ENCODE measurements around the gene MAP7D2.
A peak's percentile ranks its signal among the peaks of the same experiment; 100 is the strongest.
"Not testable (repeated sequence)": the region's sequence is repeated elsewhere in the genome, so short reads cannot be mapped to it uniquely, and the experiment has no call there.

MAP7D2 gene

DNA sequence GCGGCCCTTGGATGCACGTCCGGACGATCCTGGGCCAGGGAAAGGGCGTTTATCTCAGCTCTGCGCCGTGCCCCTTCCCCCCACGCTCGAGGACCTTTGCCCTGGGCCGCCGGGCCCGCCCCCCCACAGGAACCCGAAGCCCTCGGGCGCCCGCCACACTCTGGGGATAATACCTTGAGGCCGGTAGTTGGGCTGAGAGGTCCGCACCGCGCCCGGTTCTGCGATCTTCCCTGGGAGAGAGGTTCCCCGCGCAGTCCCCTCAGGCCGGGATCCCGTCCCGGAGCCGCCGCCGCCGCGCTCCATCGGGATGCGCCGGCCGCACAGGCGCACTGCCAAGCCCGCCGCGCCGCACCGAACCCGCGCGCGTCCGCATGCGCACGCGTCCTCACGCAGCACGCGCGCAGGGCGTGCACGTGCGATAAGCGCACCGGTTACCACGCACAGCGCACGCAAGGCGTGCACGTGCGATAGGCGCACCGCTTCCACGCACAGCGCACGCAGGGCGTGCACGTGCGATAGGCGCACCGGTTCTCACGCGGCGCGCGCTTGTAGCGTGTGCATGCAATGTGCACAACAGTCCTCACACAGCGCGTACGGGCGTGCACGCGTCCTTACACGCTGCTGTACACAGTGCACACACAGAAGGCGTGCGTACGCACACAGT, at the start of gene MAP7D2:
MAP7D2 (minus strand) TSS at position 331 of the 664 bp plus-strand sequence; CDS start at position 303, 28 bp downstream.
- DNase-seq, result no peak

DNA sequence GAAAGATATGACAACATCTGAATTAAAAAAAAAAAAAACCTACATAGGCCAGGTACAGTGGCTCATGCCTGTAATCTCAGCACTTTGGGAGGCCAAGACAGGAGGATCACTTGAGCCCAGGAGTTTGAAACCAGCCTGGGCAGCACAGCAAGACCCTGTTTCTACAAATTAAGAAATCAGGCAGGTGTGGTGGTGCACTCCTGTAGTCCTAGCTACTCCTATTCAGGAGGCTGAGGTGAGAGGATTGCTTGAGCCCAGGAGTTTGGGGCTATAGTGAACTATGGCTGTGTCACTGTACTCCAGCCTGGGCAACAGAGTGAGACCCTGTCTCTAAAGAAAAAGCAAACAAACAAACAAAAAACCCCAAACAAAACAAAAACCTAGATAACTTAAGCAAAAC, 45.8 kb upstream of the MAP7D2 start:
- DNase-seq, result not testable (repeated sequence)

DNA sequence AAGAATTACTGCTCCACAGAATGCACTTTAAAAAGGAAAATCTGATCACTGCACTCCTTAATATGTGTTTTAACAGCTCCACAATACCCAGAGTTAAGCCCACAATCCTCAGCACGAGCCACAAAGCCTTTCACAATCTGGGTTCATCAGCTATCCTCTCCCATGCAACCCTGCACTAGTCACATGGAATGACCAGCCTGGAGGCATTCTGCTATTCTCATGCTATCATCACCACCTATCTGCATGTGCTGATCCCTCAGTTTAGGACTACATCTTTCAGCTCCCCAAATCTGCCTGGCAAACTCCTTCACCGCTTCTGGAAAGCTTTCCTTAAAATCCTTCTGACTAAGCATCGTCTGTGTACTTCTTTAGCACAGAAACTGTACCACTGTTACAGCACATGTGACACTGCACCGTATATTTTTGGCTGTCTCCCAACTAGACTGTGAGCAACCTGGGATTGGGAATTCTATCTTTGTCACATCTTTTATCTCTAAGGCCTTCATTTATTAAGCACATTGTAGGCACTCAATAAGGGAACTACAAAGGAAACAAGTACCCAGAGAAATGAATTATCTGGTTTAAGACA, 43.2 kb upstream of the MAP7D2 start:
- no peak for DNase-seq

DNA sequence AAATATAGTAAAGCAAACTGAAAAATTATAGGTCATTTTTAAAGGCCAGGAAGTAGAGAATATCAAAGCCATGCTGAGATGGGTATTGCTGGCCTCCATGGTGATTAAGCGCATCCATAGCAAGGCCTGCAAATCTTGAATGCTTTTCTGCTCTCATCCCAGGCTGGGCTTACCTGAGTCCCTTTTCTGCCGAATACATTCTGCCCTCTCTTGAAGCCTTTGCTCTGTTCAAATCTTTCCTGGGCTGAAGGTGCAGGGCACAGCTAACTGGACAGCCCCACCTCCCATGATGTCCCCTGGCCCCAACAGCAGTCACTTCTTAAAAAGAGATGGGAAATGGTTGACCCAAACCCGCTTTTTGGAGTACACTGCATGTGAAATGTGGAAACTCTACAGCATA, 35.0 kb upstream of the MAP7D2 start:
- DNase-seq, result no peak

DNA sequence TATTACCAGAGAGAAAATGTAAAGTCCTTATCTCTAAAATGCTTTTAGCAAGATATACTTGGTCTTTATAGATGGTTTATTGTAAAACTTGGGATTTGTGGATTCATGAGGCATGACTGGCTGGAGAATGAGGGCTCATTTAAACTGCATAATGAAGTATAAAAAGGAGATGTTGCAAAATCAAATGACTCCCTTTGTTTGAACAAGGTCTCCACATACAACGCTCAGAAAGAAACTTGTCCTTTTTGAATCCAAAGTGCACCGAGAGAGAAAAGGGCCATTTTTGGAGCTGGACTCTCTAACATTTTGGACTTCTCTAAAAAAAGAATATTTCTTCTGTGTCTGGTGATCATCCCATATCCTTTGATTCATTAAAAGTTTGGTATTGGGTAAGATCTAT, 32.6 kb upstream of the MAP7D2 start:
- no peak for DNase-seq

DNA sequence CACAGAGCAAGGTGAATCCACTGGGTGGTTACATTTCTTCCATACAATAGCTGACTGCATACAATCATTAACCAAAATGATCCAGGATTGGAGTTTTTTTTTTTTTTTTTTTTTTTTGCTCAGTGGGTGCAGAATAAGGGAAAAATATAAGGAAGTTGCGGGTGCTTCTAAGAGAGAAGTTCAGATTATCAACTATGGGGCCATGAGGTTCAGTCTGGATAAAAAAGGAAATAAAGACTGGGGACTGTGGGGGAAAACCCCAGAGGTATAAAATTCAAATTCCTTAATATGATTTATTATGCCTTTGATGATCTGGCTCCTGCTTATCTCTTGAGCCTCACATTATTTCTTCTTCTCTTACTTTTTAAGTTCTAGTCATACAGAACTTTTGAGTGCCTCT, 30.9 kb upstream of the MAP7D2 start:
- no peak for DNase-seq

DNA sequence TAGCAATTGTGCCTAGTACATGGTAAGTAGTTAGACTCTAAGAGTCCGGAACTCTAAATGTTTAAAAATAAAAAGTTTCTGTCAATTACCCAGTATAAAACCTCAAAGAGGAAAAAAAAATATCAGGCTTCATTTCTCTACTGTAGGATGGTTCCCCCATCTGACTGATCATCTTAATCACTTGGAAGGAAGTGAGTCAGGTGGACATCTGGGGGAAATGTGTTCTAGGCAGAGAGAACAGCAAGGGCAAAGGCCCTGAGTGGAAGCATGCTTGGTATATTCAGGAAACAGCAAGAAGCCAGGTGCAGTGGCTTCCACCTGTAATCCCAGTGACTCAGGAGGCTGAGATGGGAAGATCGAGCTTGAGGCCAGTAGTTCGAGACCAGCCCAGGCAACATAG, 27.8 kb upstream of the MAP7D2 start:
- DNase-seq, result no peak

DNA sequence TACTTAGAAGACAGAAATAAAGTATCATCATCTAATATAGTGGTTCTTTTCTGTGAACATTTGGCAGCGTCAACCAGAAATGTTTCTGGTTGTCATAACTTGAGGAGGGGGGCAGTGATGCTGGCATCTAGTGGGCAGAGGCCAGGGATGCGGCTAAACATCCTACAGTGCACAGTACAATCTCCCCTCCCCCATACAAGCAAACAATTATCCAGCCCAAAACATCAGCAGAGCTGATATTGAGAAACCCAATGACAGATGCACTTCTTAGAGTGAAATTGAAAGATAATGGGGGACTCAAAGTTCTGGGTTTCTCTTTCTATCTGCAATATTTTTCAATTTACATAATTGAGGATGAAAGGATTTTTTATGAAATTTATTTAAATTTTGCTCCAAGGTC, 26.9 kb upstream of the MAP7D2 start:
- no peak for DNase-seq

DNA sequence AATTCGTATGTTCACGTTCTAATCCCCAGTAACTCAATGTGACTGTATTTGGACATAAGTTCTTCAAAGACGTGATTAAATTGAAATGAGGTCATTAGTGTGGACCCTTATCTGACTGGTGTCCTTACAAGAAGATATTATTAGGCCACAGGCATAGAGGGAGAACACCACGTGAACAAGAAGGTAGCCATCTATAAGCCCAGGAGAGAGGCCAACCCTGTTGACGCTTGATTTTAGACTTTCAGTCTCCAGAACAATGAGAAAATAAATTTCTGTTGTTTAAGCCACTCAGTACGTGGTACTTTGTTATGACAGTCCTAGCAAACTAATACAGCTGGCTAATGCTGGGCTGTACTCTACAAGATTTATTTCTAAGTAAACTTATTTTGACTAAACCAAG, 26.4 kb upstream of the MAP7D2 start:
- DNase-seq, result no peak

DNA sequence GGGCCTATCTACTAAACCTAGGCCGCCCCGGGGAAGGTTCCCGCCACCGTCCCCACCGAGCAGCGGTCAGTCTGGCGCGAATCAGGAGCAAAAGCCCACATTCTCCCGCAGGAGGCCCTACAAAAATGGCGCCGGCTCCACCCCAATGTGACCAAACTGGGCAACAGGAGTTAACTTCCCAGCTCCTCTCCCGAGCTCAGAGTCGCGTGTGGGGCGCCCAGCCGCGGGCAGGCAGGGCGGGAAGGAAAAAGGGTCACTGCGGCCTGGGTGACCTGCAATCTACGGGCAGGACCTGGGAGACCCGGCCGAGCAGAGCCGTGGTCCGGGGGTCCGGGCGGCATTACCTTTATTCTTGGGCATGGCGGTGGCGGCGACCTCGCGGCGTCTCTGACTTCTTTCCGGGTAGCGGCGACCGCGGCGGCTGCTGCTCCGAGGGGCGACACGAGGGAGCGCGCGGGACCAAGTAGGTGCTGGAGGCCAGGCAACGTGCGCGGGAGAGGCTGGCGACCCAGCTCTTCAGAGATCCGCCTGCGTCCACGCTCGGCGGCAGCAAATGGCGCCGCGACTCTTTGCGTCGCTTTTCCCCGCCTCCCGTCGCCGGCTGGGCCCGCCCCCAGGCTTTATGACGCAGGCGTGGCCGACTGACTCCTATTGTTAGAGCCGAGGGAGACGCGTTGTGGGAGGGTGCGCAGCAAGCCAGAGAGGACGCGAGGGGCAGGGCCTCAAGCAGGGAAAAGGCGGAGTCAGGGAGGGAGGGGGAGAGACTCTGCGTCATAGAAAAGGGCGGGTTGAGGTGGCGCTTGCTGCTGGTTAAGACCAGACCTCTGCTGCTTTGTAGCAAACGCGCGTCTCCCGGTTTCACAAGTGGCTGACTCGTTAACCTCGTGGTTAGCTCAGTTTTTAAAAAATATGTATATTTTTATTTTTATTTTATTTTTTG, 24.8 kb upstream of the MAP7D2 start, which contains the start of gene EIF1AX:
EIF1AX (minus strand) TSS at position 558 of the 940 bp plus-strand sequence; CDS start at position 360, 198 bp downstream.
- peak; percentile 89 for DNase-seq

DNA sequence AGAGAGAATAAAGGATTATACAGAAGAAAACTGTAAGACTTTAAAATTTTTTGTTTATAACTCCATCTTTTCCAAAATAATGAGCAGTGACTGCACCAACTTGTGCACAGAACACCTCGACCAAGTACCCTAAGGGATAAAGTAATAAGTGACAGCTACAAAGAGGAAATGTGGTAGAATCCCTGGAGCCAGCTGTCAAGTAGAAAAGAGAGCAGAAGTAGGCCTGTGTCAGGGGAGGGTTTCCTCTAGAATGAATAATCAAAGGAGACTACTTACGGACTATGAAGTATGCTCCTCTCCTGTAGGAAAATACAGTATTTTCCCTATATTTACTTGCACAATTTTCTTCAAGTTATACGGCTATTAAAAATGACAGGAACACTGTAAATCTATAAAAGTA, 23.7 kb upstream of the MAP7D2 start:
- no peak for DNase-seq

DNA sequence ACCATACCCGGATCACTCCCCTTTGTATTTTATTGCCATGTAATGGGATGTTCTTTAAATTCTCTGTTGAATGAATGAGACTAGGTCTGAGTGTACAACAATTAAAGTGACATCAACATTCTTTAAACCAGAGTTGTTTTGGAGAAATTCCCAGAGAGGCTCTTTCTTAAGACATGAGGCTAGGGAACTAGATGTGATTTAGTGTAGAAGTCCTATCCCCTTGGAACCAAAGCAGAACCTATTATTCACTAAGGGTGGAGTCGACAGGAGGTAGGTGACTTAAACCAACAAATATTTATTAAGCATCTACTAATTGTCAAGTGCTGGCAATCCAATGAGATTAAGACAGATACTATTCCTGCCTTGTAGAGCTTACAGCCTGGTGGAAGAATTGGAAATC, 23.3 kb upstream of the MAP7D2 start:
- DNase-seq, result no peak

DNA sequence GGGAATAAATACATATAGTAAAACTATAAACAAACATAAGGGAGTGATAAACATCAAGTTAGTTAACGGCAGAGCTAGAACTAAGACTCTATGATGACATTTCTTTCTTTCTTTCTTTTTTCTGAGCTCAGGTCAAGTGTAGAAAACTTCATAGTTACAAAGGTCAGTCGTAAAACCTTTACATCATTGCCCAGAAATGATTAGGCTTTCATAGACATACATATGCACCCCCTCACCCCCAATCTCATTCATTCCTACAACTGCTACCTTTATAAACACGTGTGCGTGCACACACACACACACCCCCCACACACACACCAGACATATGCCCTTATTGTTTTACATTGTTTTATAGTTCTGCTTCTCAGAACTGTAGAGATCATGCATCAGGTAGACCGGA, 19.2 kb upstream of the MAP7D2 start:
- DNase-seq, result no peak

DNA sequence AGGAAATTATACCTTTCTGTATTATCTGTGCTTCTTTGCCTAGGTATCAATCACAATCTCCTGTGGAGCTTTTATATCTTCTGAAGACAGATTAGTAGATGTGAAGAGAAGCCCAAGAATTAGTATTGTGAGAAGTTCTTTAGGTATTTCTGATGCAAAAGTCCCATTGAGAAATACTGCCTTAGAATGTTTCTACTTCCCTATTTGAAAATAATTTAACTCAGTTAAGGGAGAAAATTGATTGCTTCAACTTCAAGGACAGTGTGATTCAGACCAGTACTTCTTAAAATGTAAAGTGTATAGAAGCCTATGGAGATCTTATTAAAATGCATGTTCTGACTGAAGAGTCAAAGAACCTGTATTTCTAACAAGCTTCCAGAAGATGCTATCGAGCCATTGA, 16.0 kb upstream of the MAP7D2 start:
- DNase-seq, result no peak

DNA sequence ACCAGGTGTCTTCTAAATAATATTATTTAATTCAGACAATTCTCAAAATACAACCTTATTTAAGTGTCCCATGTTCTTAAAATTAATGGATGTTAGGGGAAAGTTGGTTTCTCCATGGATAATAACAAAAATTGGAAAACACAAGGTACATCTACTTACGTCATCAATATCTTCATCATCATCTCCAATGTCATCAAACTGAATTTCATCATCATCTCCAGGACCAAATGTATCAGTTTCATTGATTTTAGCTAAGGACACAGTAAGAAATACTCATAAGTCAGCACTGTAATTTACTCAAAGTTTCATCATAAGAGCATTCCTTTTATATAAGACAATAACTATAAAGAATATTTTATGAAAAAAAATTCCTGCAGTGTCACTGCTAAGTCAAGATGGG, 13.7 kb upstream of the MAP7D2 start:
- no peak for DNase-seq

DNA sequence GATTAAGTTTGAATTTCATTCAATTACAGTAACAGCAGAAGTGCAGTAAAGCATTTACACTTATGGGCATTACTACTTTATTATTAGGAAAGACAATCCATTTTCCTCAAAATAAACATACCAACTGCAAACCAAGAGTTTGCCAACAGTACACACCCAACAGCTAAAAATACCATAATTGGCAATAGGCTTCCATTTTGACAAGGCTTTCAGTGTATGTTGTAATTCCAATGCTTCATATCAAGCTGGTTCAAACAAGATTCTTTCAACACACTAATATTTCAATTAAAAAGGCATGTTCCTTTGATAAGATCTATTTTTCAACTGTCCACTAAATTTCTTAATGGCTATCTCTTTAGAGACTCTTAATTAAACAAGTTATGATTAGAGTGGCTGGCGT, 12.8 kb upstream of the MAP7D2 start:
- no peak for DNase-seq

DNA sequence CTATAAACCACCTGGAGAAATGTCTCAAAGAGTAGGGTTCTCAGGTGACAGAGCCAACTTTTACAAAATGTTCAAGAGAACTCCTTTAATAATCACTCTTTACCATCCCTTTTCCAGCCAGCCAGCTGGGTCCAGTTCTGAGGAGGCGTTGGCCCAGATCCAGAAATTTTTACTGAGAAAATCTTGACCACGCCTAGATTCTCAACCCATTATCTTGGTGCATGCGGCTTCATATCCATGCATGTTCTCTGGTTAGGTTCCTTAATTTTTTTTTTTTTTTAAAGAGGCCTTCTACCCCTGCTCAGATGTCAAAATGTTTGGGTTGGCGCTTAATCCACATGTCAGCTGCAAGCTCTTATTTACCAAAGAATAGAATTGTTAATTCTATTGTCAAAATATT, 12.0 kb upstream of the MAP7D2 start:
- no peak for DNase-seq

DNA sequence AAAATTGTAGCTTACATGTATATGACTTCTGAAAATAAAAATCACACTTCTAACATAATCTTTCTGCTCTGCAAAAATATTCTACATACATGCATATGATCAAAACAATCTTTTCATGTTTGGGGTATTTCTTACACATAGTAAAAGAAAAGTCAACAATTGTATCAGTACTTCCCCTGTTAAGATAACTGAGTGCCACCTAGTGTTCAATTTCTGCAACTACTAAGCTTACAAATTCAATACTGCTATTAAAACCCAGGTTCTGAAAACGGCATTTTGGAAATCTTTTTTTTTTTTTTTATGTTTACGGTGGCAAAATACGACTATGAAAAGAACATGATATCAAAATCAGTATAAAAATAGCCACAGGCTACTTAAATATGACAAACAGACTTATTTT, 10.7 kb upstream of the MAP7D2 start:
- not testable (repeated sequence) for DNase-seq

DNA sequence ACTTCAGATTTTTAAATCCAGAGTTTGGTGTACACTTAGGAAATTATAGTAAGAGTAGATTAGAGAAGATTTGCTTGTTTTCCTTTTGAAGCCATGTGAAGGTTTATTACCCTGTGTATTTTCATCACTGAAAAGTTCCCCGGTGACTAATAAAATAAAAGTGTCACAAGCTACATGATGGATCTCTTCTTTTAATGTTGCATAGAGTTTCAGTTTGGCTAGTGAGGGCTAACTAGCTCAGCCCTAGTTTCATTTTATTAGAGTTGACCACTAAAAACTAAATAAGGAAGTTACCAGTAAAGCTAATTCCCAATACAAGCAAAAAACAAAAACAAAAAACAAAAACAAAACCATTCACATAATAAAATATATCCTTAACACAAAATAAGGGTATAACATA, 10.1 kb upstream of the MAP7D2 start:
- not testable (repeated sequence) for DNase-seq

DNA sequence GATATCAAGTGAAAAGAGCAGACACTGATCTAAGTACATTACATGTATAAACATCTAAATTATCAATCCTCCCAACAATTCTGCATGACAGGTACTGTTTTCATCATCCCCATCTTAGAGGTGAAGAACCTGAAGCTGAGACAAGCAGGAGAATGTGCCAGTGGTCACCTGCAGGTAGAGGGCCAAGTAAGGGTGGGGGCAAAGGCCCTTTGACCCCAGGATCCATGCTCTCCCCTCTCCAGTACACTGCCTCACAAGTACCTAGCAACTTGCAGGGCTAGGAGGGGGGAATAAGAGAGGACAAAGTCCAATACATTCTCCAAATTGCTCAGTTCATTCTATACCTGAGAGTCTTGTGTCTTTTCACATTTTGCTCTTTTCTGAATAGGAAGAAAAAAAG, 8.3 kb upstream of the MAP7D2 start:
- DNase-seq, result no peak

DNA sequence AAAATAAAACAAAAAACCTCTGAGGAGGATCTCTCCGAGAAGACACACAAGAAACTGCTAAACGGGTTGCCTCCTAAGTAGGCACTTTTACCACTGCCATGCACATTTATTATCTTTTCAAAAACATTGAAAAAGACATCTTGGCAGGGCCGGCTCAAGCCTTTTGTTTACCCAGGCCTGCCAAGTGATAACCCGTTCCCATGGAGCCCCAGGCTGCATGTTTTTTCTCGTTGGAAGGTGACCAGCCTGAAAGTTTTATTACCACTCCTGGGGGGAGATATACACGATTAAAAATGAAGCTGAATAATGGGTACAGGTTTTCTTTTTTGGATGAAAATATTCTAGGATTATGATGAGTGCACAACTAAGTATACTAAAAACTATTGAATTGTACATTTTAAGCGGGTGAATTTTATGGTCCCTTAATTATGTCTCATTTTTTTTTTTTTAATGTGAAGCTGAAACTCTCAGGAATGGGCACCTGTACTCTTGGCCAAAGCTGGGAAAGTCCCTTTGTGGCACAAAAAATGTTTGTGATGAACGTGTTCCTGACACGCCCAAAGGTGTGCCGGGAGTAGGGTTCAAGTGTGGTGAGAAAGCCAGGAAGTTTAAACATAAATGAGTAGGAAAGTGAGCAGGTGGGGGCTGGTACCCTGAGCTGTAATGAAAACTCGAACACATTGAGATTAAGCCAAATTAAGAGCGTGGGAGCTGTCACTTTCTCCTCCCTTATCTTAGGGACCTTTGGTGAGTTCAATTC, 1.5 kb upstream of the MAP7D2 start:
- DNase-seq, result no peak

DNA sequence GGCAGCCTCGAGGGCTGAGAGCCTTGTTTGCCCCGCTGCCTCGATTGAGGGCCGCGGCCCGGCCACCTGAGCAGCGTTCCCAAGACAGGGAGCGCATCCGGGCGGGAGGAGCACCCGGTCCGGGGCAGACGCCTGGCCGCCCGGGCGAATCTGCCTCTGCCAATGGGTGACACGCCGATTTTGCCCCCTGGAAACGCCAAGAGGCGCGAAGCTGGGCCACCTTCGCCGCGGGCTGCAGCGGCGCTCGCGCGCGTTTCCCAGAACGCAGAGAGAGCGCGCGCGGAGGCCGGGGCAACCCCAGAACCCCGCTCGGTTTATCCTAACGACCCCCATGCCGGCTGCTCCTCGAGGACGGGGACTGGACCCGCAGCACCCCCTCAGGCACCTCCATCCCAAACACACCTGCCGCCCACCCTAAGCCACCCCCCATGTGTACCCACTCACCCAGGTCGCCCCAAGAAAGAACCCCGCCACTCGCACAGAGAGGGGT, 575 bp downstream of the MAP7D2 start:
- no peak for DNase-seq
